ENCODE results near the gene CARD14. TPM values are rescaled to one million over a fixed set of nuclear protein-coding genes. Genes with fewer than 3 reads are reported as not detected.

The CARD14 gene
- total and polyA plus RNA-seq, 2 of the 13 experiments (the other 11 are each of a cell fraction or from before 2014, with no cell fraction given) = 0.11 TPM; not detected in 1

GRCh38 chr17:80254396-80255251, 84.8 kb downstream of the CARD14 start (continued):
- TF ChIP-seq BCLAF1 (IDR thresholded peaks at IDR 0.05) (no peak), SAP130 (CRISPR knock-in tag; IDR thresholded peaks at IDR 0.05; ENCODE audit: low read depth) (peak; percentile 91), MYNN (CRISPR knock-in tag; IDR thresholded peaks at IDR 0.05; ENCODE audit: low read depth) (no peak), BRF2 (CRISPR knock-in tag; IDR thresholded peaks at IDR 0.05) (no peak), REST (IDR thresholded peaks at IDR 0.05; ENCODE audit: borderline replicate concordance in 1 of 2, low read depth in 1 of 2, low read length in 2 of 2) (no peak), SSRP1 (CRISPR knock-in tag; IDR thresholded peaks at IDR 0.05) (0 out of 2 replicates have a peak, but pooled peaks have one; percentile 42), ZNF296 (CRISPR knock-in tag; conservative IDR thresholded peaks at IDR 0.05) (no peak), THAP8 (CRISPR knock-in tag; IDR thresholded peaks at IDR 0.05; ENCODE audit: borderline replicate concordance) (no peak), ATF6 (CRISPR knock-in tag; conservative IDR thresholded peaks at IDR 0.05) (no peak), GRHL1 (CRISPR knock-in tag; conservative IDR thresholded peaks at IDR 0.05) (no peak)
